Measurements from ENCODE around the gene PKIG.
"Not testable (repeated sequence)": the region's sequence is repeated elsewhere in the genome, so short reads cannot be mapped to it uniquely, and the experiment has no call there.

PKIG gene

DNA sequence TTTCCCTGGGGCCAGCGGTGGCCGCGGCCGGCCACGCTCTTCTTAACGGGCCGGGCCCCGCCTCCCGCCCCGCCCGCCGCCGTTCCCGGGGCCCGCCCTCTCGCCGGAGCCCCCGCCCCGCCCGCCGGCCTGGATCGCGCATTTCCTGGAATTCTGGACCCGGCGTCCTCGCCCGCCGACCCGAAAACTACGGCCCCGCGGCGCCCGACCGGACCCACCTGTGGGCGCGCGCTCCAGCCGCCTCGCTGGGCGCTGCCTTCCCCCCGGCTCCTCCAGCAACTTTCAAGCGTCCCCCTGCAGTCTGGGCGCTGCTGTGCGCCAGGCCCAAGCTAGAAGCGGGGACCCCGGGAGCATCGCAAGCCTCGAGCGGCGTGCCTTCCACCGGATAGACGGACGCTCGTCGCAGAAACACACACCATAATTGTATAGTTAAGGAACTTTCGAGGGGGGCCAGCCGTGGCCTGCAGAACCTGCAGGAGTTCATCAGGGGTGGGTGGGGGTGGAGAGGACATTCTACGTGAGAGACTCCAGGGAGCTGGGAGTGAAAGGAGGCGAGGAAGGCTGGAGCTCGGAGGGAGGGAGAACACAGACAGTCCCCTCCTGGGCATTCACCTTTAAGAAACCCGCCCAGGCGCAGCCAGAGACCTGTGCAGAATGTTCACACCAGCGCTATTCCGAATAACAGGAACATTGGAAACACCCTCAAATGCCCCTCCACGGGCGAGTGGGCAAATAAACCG, 69.5 kb downstream of the PKIG start, which contains the start of gene ADA:
TSS of gene ADA (minus strand) at position 16 of the 740 bp plus-strand sequence. CDS start 92 bp downstream, outside the sequence.
- no peaks in the 10 kb centered on the region for H3K36me3 ChIP-seq
- peak within 1 kb of the TSS; percentile 61 for H3K27ac ChIP-seq
- peak within 1 kb of the TSS; percentile 86 for H3K4me3 ChIP-seq (ENCODE audit: low read depth, low read length)
- TF ChIP-seq, protein P1, sequence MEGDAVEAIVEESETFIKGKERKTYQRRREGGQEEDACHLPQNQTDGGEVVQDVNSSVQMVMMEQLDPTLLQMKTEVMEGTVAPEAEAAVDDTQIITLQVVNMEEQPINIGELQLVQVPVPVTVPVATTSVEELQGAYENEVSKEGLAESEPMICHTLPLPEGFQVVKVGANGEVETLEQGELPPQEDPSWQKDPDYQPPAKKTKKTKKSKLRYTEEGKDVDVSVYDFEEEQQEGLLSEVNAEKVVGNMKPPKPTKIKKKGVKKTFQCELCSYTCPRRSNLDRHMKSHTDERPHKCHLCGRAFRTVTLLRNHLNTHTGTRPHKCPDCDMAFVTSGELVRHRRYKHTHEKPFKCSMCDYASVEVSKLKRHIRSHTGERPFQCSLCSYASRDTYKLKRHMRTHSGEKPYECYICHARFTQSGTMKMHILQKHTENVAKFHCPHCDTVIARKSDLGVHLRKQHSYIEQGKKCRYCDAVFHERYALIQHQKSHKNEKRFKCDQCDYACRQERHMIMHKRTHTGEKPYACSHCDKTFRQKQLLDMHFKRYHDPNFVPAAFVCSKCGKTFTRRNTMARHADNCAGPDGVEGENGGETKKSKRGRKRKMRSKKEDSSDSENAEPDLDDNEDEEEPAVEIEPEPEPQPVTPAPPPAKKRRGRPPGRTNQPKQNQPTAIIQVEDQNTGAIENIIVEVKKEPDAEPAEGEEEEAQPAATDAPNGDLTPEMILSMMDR (IDR thresholded peaks at IDR 0.05; ENCODE audit: low read depth, low read length), result 0 out of 2 replicates have a peak, but pooled peaks have one; percentile 3
- peak; percentile 54 for DNase-seq
- no peaks in the 10 kb centered on the region for H3K27me3 ChIP-seq (ENCODE audit: insufficient read depth, low read depth, severe bottlenecking)
- no peaks in the 10 kb centered on the region for H3K9me3 ChIP-seq (ENCODE audit: severe bottlenecking)

DNA sequence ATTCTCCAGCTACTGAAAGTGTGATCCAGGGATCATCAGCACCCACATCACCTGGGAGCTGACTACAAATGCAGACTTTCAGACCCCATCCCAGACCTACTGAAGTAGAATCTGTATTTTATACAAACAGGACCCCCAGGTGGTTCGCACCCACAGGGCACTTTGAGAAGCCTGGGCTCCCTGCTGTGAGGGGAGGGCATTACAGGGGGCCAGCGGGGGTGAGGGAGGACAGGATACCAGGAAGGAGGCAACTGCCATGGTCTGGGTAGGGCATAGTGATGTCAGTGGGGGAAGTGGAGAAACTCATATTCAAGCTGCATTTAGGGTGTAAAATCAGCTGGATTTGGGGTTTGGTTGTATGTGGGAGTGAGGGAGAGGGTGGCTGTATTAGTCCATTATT, 71.2 kb downstream of the PKIG start:
- TF ChIP-seq, protein P1 (IDR thresholded peaks at IDR 0.05; ENCODE audit: low read depth, low read length), result no peak
- Histone ChIP-seq H3K36me3 (no peaks in the 10 kb centered on the region), H3K4me3 (ENCODE audit: low read depth, low read length) (no peak overlapping the region), H3K9me3 (ENCODE audit: severe bottlenecking) (no peaks in the 10 kb centered on the region), H3K27ac (no peak overlapping the region), H3K27me3 (ENCODE audit: insufficient read depth, low read depth, severe bottlenecking) (no peaks in the 10 kb centered on the region)
- no peak for DNase-seq

DNA sequence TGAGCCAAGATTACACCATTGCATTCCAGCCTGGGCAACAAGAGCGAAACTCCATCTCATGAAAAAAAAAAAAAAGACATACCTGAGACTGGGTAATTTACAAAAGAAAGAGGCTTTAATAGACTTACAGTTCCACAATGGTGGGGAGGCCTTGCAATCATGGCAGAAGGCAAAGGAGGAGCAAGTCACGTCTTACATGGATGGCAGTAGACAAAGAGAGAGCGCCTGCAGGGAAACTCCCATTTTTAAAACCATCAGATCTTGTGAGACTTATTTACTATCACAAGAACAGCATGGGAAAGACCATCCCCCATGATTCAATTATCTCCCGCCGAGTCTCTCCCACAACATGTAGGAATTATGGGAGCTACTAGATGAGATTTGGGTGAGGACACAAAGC, 71.8 kb downstream of the PKIG start:
- not testable (repeated sequence) for H3K36me3 ChIP-seq; H3K9me3 ChIP-seq (ENCODE audit: severe bottlenecking); H3K27me3 ChIP-seq (ENCODE audit: insufficient read depth, low read depth, severe bottlenecking); H3K27ac ChIP-seq; DNase-seq; H3K4me3 ChIP-seq (ENCODE audit: low read depth, low read length)

DNA sequence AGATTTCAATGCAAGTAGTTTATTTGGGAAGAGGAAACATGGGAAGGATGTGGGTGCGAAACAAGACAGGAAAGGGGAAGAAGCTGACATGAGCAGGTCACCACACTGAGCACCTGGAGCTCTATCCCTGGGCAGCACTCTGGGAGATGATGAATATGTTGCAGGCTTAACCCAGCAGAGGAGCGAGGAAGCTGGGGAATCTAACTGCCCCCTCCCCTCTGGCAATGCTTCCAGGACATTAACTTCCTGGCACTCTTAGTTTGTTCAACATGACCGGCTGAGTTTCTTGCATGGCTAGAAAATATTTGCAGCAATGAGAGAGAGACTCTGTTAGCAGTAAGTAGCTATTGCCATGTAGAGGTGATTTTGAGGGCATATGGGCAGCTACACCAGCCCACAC, 74.1 kb downstream of the PKIG start:
- no peak overlapping the region for H3K4me3 ChIP-seq (ENCODE audit: low read depth, low read length)
- TF ChIP-seq, protein P1 (IDR thresholded peaks at IDR 0.05; ENCODE audit: low read depth, low read length), result no peak
- H3K36me3 ChIP-seq, result no peaks in the 10 kb centered on the region
- H3K27me3 ChIP-seq (ENCODE audit: insufficient read depth, low read depth, severe bottlenecking), result no peaks in the 10 kb centered on the region
- H3K27ac ChIP-seq, result no peak overlapping the region
- DNase-seq, result no peak
- H3K9me3 ChIP-seq (ENCODE audit: severe bottlenecking), result no peaks in the 10 kb centered on the region

DNA sequence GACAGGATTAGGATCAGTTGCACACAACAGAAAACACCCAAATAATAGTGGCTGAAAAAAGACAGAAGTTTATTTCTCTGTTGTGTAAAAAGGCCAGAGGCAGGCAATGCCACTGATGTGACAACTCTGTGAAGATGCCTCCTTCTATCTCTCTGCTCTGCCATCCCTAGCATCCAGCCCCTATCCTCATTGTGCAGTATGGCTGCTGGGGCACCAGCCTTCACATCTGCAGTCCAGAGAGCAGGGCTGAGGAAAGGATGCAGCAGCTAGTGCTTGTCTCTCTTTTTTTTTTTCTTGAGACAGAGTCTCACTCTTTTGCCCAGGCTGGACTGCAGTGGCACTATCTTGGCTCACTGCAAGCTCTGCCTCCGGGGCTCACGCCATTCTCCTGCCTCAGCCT, 75.5 kb downstream of the PKIG start:
- H3K27me3 ChIP-seq (ENCODE audit: insufficient read depth, low read depth, severe bottlenecking), result no peaks in the 10 kb centered on the region

DNA sequence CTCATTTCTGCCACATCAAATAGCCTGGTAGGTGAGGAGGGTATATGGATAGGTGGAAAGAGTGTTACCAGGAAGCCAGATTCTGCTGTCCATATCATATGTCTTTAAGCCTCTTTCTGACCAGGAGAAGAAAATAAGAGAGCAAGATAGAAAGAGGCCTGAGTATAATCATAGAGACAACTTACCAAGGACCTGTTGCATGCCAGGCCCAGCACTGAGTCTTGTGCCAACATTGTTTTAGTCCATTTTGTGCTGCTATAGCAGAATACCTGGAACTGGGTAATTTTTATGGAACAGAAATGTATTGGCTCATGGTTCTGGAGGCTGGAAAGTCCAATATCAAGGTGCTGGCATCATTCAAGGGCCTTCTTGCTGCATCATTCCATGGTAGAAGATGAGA, 76.4 kb downstream of the PKIG start:
- H3K27me3 ChIP-seq (ENCODE audit: insufficient read depth, low read depth, severe bottlenecking), result no peaks in the 10 kb centered on the region
- no peaks in the 10 kb centered on the region for H3K9me3 ChIP-seq (ENCODE audit: severe bottlenecking)
- no peak for DNase-seq
- H3K36me3 ChIP-seq, result no peaks in the 10 kb centered on the region
- TF ChIP-seq, protein P1 (IDR thresholded peaks at IDR 0.05; ENCODE audit: low read depth, low read length), result no peak
- no peak overlapping the region for H3K27ac ChIP-seq
- H3K4me3 ChIP-seq (ENCODE audit: low read depth, low read length), result no peak overlapping the region

More for the DNA sequence above, 75.5 kb downstream of the PKIG start:
- TF ChIP-seq, protein P1 (IDR thresholded peaks at IDR 0.05; ENCODE audit: low read depth, low read length), result no peak
- Histone ChIP-seq H3K4me3 (ENCODE audit: low read depth, low read length) (no peak overlapping the region), H3K27ac (no peak overlapping the region), H3K36me3 (no peaks in the 10 kb centered on the region), H3K9me3 (ENCODE audit: severe bottlenecking) (no peaks in the 10 kb centered on the region)
- no peak for DNase-seq
